IMR-90 (cell line): Measurements from ENCODE around the gene RSRC2. TPM values are rescaled to one million over a fixed set of nuclear protein-coding genes. Genes with fewer than 3 reads are reported as not detected.

Experiments
- SMC3 ChIP-seq: fragments of 150-350 bp; IDR thresholded peaks from 2 replicates; pipeline ENCODE4 v1.6.1; 2016; ENCODE audit warnings: low read depth, mild to moderate bottlenecking, antibody characterized with exemption, low read length, moderate library complexity
- polyA plus RNA-seq, 3 experiments: library from polyadenylated mRNA; depleted of rRNA; stranded (reverse); fragments of >200 nt; gene quantifications; 2 replicates each; pipeline ENCODE4 v1.2.3, GENCODE V29; 2012; ENCODE audit warnings: low replicate concordance in 1 of 3
- total RNA-seq: library from RNA; depleted of rRNA; stranded (reverse); fragments of >200 nt; gene quantifications from 2 replicates; pipeline ENCODE4 v1.2.3, GENCODE V29; 2012

RSRC2 gene
- total and polyA plus RNA-seq, 2 of the 4 experiments (the other 2 are of a cell fraction): 18.6 to 31.5 TPM

- no peak for TF ChIP-seq SMC3
Measured at GRCh38 chr12:122473543-122474323, 53.0 kb downstream of the RSRC2 start (continued).
